ENCODE measurements around the gene NISCH.

NISCH gene

GRCh38 chr3:52527732-52528585, 72.6 kb downstream of the NISCH start:
- no peaks in the 10 kb centered on the region for H3F3A ChIP-seq (ENCODE audit: insufficient read depth, low read length)
- no peak for TF ChIP-seq CTCF (IDR thresholded peaks at IDR 0.05; ENCODE audit: low read length)
- no peak for TF ChIP-seq EZH2phosphoT487 (IDR thresholded peaks at IDR 0.05; ENCODE audit: low read length)
- no peak for TF ChIP-seq EZH2 (optimal IDR thresholded peaks at IDR 0.05; ENCODE audit: low read depth, low read length)
- H4K20me1 ChIP-seq (ENCODE audit: insufficient read depth, low read length): no peaks in the 10 kb centered on the region
- H3K9me3 ChIP-seq (replicated peaks; ENCODE audit: insufficient read depth, low read length): no peaks in the 10 kb centered on the region
- no peak overlapping the region for H3K4me2 ChIP-seq (ENCODE audit: low read depth, low read length)
- no peaks in the 10 kb centered on the region for H3K4me1 ChIP-seq (ENCODE audit: low read length)
- no peak for DNase-seq
- no peaks in the 10 kb centered on the region for H3K36me3 ChIP-seq (replicated peaks; ENCODE audit: insufficient read depth, low read length)
- H3K9me2 ChIP-seq (replicated peaks; ENCODE audit: insufficient read depth, low read length): no peaks in the 10 kb centered on the region
- no peaks in the 10 kb centered on the region for H3K79me2 ChIP-seq (ENCODE audit: low read length)
- H3K9ac ChIP-seq (ENCODE audit: low read length): no peak overlapping the region
- no peaks in the 10 kb centered on the region for H3K27me3 ChIP-seq (replicated peaks; ENCODE audit: insufficient read depth, low read length)
- H2AFZ ChIP-seq (ENCODE audit: low read length): no peak overlapping the region
- H3K4me3 ChIP-seq (ENCODE audit: low read length): no peak overlapping the region
- H3K27ac ChIP-seq (ENCODE audit: low read length): no peak overlapping the region

GRCh38 chr3:52528586-52529375, 73.4 kb downstream of the NISCH start:
- Histone ChIP-seq H3F3A (ENCODE audit: insufficient read depth, low read length) (no peaks in the 10 kb centered on the region), H3K4me3 (ENCODE audit: low read length) (no peak overlapping the region), H3K9me2 (replicated peaks; ENCODE audit: insufficient read depth, low read length) (no peaks in the 10 kb centered on the region), H4K20me1 (ENCODE audit: insufficient read depth, low read length) (no peaks in the 10 kb centered on the region), H2AFZ (ENCODE audit: low read length) (no peak overlapping the region), H3K9ac (ENCODE audit: low read length) (no peak overlapping the region), H3K27me3 (replicated peaks; ENCODE audit: insufficient read depth, low read length) (no peaks in the 10 kb centered on the region), H3K79me2 (ENCODE audit: low read length) (no peaks in the 10 kb centered on the region), H3K4me1 (ENCODE audit: low read length) (no peaks in the 10 kb centered on the region), H3K4me2 (ENCODE audit: low read depth, low read length) (no peak overlapping the region), H3K36me3 (replicated peaks; ENCODE audit: insufficient read depth, low read length) (no peaks in the 10 kb centered on the region), H3K27ac (ENCODE audit: low read length) (no peak overlapping the region), H3K9me3 (replicated peaks; ENCODE audit: insufficient read depth, low read length) (no peaks in the 10 kb centered on the region)
- no peak for DNase-seq
- no peak for TF ChIP-seq CTCF (IDR thresholded peaks at IDR 0.05; ENCODE audit: low read length)
- no peak for TF ChIP-seq EZH2 (optimal IDR thresholded peaks at IDR 0.05; ENCODE audit: low read depth, low read length)
- TF ChIP-seq EZH2phosphoT487 (IDR thresholded peaks at IDR 0.05; ENCODE audit: low read length): no peak

GRCh38 chr3:52529376-52530333, 74.3 kb downstream of the NISCH start:
- Histone ChIP-seq H3K4me2 (ENCODE audit: low read depth, low read length) (no peak overlapping the region), H3K9me3 (replicated peaks; ENCODE audit: insufficient read depth, low read length) (no peaks in the 10 kb centered on the region), H3K79me2 (ENCODE audit: low read length) (no peaks in the 10 kb centered on the region), H3K4me1 (ENCODE audit: low read length) (no peaks in the 10 kb centered on the region), H3K4me3 (ENCODE audit: low read length) (no peak overlapping the region), H3K9ac (ENCODE audit: low read length) (no peak overlapping the region), H3K9me2 (replicated peaks; ENCODE audit: insufficient read depth, low read length) (no peaks in the 10 kb centered on the region), H3F3A (ENCODE audit: insufficient read depth, low read length) (0 out of 2 replicates have a peak, but pooled peaks cover under 1% of the 10 kb centered on the region), H3K36me3 (replicated peaks; ENCODE audit: insufficient read depth, low read length) (no peaks in the 10 kb centered on the region), H2AFZ (ENCODE audit: low read length) (no peak overlapping the region), H3K27ac (ENCODE audit: low read length) (no peak overlapping the region), H3K27me3 (replicated peaks; ENCODE audit: insufficient read depth, low read length) (no peaks in the 10 kb centered on the region), H4K20me1 (ENCODE audit: insufficient read depth, low read length) (no peaks in the 10 kb centered on the region)
- TF ChIP-seq EZH2 (optimal IDR thresholded peaks at IDR 0.05; ENCODE audit: low read depth, low read length) (no peak), CTCF (IDR thresholded peaks at IDR 0.05; ENCODE audit: low read length) (no peak), EZH2phosphoT487 (IDR thresholded peaks at IDR 0.05; ENCODE audit: low read length) (no peak)
- no peak for DNase-seq

Measured in MM.1S (cell line).